Measurements from ENCODE around the gene YWHAE. TPM values are rescaled to one million over a fixed set of nuclear protein-coding genes. Genes with fewer than 3 reads are reported as not detected.
"Not testable (repeated sequence)": the region's sequence is repeated elsewhere in the genome, so short reads cannot be mapped to it uniquely, and the experiment has no call there.

The YWHAE gene
- 284 TPM for total RNA-seq

DNA sequence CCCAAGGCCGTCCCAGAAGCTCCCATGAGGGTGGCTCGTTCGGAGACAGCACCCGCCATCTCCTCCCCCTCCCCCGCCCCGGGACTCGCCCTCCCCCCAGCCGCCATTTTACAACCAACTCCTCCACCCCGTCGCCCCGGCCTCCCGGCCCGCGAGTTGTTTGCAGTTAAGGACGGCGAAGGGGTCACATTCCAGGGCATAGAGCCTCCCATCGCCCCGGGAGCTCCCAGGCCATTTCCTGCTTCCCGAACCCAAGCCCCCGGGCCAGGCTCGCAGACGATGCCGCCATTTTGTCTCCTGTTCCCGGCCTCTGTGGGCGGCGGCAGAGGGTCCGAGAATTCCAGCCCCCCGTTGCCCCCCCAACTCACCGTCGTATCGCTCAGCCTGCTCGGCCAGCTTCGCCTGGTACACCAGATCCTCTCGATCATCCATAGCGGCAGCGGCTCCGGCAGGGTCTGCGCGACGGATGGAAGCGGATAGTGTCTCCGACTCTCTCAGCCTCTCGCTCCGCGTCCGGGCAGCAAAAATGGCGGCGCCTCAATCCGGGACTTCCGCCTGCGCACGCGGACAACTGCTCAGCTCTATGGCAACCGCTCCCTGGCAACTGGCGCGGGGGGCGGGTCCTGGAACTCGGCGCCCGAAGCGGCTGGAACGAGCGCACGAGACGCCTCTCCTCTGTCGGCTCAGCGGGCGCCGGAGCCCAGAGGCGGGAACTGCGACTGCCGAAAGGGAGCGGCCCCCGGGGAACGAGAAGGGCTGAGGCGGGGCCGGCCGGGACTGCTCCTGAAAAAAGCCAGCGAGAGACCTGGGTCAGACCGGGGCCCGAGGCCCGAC lies at the start of gene YWHAE:
YWHAE (minus strand) TSS at position 544 of the 834 bp plus-strand sequence; CDS start at position 432, 112 bp downstream.
- DNase-seq, result peak; percentile 94

DNA sequence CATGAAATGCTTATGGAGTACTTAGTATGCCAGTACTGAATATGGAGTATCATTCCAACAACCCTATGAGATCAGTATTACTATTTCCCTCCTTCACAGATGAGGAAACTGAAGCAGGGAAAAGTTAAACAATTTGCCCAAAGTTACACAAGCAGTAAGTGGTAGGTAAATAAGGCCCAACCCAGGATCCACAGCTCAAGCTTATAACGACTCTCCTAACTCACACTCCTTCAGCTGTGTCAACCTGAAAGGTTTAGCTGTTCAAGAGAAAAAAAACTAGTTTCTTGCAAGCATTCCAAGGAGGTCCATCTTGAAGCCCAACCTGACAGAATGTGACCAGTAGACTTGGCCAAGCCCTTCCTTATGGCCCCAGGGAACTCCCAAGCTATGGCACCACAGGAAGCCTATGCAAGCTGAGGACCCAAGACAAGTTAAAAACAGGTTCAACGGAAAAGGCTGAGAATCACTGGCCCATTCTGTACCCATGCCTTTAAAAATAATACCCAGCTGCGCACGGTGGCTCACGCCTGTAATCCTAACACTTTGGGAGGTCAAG lies 49.5 kb upstream of the YWHAE start:
- no peak for DNase-seq

DNA sequence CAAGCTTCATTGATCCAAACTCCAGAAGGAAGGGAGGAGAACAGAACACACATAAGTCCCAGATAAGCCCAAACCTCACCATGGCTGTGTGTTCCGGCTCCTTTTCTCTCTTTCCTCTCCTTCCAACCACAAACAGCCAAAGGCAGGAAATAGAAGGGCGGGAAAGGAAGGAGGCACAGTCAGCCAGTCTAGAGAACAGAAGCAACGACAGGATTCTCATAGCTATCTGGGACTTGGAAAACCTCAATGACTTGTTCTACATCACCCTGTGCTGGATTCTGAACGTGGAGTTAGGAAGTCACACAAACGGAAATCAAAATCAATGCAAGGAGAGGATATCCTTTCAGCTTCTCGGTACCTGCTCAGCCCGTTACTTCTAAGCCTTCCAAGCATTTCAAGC lies 47.0 kb upstream of the YWHAE start:
- no peak for DNase-seq

DNA sequence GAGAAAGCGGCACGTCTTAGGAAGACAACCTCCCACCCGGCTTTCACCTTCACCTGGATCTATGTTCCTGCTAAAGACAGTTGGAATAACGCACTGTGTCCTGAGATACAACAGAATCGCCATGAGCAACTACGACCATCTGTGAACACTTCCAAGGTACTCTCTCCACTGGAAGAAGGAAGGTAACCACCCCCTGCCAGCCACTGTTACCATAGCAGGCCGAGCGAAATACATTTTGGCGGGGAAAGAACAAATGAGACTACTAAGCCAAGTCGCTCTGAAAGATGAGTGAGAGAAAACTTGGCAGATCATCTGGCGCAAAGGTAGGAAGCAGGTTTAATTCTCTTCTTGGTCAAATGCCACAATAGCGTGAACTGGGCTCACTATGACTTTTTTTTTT lies 46.2 kb upstream of the YWHAE start:
- no peak for DNase-seq

DNA sequence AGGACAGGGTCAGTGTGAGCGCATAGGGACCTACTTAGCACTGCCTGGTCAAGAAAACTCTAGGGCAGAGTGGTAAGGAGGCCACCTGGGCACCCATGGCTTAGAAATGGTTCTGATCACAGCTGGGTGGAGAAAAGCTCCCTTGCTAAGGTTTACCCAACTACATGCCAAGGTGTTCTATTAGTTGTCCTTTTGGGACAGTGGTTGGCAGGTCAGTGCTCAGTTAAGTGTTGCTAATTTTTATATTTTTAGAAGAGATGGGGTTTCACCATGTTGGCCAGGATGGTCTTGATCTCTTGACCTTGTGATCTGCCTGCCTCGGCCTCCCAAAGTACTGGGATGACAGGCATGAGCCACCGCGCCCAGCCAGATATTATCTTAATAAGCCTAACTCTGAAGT lies 45.7 kb upstream of the YWHAE start:
- DNase-seq, result not testable (repeated sequence)

DNA sequence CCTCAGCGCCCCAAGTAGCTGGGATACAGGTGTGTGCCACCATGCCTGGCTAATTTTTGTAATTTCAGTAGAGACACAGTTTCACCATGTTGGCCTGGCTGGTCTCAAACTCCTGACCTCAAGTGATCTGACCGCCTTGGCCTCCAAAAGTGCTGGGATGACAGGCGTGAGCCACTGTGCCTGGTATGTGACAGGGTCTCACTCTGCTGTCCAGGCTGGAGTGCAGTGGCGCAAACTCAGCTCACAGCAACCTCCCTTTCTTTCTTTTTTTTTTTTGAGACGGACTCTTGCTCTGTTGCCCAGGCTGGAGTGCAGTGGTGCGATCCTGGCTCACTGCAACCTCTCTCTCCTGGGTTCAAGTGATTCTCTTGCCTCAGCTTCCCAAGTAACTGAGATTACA lies 42.7 kb upstream of the YWHAE start:
- not testable (repeated sequence) for DNase-seq

DNA sequence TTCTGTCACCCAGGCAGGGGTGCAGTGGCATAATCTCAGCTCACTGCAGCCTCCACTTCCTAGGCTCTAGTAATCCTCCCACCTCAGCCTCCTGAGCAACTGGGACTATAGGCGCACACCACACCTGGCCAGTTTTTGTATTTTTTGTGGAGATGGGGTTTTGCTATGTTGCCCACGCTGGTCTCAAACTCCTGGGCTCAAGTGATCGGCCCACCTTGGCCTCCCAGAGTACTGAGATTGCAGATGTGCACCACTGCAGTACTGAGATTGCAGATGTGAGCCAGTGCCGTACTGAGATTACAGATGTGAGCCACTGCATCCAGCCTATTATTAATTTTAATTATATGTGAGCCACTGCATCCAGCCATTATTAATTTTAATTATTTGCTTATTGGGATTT lies 42.2 kb upstream of the YWHAE start:
- DNase-seq, result no peak

DNA sequence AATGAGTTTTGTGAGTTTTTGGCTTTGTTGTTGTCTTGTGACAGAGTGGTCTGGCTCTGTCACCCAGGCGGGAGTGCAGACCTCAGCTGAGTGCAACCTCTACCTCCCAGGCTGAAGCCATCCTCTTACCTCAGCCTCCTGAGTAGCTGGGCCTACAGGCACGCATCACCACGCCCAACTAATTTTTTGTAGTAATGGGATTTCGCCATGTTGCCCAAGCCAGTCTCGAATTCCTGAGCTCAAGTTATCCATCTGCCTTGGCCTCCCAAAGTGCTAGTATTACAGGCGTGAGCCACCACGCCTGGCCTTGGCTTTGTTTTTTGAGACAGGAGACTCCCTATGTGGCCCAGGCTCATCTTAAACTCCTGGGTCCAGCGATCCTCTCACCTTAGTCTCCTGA lies 40.9 kb upstream of the YWHAE start:
- no peak for DNase-seq

DNA sequence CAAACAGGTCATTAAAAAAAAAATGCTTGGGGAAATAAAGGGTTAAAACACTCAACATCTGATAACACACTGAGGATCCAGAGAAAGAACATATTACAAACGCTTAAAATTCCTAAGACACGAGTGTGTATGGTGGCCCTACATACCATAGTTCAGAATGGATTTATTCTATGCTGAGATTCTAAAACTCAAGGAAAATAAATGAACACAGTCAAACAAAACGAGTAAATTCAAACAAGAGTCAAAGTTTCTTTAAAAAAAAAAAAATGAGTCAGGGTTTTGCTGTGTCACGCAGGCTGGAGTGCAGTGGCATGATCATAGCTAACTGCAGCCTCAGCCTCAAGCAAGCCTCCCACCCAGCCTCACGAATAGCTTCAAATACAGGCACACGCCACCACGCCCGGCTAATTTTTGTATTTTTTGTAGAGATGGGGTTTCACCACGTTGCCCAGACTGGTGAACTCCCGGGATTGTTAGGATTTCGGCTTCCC lies 38.6 kb upstream of the YWHAE start:
- no peak for DNase-seq

DNA sequence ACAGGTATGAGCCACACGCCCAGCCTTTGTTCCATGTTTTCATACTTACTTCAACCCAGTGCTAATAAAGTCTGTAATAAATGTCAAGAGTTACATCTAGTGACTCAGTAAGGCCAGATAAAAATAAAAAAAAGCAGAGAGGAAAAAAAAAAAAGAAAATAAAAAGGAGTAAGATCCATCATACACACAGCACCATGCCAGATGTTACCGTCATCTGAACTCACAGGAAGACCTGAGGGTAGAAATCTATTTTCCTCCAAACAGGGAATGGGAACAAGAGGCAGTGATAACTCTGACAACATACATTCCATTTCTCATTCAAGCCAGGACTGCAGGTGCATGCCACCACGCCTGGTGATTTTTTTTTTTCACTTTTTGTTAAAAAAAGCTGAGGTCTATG lies 35.3 kb upstream of the YWHAE start:
- DNase-seq, result no peak

DNA sequence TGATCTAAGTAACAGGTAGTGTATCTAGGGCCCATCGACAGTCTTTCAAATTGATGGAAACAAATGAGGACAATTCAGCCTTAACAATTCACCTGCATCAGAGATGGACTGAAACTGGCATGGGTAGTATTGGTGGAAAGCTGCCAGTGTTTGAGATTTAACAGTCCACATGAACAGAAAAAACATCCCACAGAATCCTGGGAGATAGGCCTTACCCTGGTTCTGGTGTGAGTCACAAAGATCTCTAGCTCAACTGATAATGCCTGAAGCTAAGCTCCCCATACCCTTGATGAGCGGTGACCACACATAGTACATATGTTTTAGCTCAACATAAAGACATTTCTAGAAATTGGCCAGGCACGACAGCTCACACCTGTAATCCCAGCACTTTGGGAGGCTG lies 34.1 kb upstream of the YWHAE start:
- DNase-seq, result no peak

DNA sequence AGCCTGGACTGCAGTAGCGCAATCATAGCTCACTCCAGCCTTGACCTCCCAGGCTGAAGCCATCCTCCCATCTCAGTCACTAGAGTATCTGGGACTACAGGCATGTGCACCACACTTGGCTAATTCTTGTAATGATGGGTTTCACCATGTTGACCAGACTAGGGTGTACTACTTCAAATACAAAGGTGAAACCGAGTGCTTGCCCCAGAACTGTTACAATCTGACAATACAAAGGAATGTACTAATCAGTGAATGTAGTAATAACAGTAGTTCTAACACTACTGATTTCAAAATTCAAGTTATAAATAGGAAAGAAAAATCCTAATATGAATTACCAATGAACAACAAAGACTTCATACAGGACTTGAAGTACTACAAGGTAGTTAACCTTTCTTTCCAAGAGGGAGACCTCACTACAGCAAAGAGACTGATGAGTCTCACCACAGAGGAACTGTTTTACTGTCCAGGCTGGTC lies 31.6 kb upstream of the YWHAE start:
- no peak for DNase-seq

DNA sequence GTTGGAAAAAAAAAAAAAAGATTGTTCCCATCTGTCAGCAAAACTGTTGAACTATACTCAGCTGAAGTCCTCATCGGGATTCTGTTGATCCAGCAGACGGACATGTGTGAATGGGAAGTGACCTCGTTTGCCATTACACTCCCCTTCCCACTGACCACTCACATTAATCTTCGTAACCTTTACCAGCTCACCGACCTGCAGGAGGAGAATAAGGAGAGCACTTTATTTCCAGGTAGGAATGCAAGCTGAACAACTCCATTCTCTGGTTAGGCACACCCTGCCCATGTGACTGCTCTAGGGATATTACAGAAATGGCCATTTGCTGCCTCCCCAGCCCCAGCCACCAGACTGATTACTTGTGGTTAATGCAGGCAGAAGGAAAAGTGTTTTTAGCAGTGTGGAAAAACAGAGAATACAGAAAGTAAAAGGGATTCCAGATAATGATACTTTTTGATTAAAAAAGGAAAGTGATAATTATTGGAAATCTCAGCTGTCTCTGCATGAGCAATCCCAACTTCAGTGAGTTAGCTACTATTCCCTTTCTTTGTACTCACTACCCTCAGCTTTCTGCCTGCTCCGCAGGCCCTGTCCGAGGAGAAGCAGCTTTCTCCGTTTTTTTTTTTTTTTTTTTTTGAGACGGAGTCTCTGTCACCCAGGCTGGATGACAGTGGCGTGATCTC lies 23.6 kb upstream of the YWHAE start:
- no peak for DNase-seq

DNA sequence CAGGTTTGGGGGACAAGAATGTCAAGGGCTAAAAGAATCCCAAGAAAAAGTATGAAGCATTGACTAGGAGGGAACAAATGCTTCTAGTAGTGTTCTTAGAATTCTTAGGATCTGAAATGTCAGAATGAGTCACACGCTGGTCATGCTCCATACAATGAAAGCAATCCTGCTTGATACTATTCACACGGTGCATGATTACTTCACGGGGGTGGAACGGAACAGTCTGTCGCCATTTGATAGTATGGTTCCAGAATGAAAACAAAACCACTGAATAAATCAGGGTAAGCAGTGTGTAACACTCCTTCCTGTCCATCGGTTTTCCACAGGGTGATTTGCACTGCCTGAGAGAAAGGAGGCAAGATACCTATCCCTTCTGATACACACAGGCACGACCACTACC lies 22.9 kb upstream of the YWHAE start:
- DNase-seq, result no peak

DNA sequence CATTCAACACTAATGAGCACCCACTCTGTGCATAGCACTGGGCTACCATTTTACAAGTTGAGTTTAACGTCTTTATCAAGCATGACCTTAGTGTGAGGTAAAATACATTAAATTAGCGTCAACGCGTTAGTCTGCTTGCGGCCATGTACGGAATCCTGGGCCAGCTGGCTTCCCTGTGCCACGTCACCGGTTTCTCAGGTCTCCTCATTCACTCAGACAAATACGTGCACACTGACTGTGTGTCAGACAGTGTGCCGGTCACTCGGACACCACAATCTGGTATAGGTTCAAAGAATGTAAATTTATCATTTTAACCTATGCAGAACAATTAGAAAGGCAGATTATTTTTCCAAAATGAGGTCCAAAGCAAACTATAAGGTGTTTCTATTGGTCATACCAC lies 21.4 kb upstream of the YWHAE start:
- no peak for DNase-seq

DNA sequence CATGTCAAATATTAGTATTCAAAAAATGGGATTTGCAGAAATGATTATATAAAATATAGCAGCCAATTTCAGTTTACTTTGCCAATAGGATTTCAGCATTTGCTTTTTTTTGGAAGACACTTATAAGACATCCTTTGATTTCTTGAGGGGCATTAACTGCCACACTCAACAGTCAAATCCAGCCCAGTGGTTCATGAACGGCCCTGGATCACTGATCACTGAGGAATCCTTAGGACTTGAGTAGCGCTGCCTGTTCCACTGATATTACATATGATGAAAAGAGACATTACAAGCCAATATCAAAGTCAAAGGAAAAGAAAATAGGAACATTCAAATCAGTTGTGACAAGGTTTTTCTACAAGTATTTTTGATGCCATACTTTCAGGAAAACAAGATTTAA lies 21.0 kb upstream of the YWHAE start:
- DNase-seq, result no peak

DNA sequence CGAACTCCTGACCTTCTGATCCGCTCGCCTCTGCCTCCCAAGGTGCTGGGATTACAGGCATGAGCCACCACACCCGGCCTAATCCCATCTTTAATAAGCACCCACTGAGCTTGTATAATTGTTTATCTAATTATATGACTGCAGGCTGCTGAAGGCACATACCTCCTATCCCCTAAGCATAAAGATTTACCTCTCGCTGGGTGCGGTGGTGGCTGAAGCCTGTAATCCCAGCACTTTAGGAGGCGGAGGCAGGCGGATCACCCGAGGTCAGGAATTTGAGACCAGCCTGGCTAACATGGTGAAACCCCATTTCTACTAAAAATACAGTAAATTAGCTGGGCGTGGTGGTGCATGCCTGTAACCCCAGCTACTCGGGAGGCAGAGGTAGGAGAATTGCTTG lies 20.1 kb upstream of the YWHAE start:
- no peak for DNase-seq

DNA sequence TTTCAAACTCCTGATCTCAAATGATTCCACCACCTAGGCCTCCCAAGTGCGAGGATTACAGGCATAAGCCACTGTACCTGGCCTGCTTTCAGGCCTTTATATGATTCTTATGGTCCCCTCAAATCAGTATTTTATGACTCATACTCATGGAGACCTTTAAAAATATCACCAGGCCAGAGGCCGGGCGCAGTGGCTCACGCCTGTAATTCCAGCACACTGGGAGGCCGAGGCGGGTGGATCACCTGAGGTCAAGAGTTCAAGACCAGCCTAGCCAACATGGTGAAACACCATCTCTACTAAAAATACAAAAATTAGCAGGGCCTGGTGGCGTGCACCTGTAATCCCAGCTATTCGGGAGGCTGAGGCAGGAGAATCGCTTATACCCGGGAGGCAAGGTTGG lies 18.5 kb upstream of the YWHAE start:
- DNase-seq, result not testable (repeated sequence)

DNA sequence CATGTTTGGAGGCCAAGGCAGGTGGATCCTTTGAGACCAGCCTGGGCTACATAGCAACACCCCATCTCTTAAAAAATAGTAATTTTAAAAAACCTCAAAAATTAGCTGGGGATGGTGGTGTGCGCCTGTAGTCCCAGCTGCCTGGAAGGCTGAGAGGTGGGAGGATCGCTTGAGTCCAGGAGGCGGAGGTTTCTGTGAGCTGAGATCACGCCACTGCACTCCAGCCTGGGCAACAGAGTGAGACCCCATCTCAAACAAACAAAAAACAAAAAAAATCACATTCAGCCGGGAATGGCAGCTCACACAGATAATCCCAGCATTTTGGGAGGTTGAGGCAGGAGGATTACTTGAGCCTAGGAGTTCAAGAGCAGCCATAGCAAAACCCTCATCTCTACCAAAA lies 16.4 kb upstream of the YWHAE start:
- no peak for DNase-seq

DNA sequence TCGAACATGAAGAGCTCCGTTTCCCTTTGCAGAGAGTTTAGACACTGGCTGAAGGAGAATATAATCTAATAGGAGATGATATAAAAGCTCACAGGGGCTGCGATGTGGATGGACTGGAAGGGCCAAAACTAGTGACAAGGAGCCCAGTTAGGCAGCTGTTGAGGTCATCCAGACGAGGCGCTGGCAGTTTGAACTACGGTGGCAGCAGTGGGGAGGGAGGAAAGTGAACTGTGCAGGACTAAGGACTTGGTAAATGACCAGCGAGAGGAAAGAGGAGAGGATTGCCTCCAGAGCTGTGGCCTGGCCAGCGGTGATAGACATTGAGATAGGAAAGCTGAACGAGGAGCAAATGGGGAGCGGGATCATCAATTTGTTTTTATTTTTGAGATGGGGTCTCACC lies 14.6 kb upstream of the YWHAE start:
- DNase-seq, result no peak

DNA sequence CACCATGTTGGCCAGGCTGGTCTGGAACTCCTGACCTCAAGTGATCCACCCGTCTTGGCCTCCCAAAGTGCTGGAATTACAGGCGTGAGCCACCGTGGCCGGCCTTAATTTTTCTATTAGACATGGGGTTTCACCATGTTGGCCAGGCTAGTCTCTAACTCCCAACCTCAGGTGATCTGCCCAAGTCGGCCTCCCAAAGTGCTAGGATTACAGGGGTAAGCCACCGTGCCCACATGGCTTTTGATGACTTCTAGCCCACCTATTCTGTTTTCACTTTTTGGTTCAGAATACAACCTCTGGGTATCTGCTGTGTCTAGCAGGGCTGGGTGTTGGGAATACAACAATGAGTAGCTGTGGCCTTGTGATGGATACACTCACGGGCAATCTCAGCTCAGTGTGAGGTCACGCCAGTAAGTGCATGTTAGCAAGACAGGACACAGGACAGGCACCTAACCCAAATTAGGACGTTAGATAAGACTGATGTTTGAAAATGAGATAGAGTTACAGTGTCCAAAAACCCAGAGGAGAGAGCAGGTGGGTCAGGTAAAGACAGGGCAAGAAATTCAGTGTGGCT lies 14.1 kb upstream of the YWHAE start:
- no peak for DNase-seq

DNA sequence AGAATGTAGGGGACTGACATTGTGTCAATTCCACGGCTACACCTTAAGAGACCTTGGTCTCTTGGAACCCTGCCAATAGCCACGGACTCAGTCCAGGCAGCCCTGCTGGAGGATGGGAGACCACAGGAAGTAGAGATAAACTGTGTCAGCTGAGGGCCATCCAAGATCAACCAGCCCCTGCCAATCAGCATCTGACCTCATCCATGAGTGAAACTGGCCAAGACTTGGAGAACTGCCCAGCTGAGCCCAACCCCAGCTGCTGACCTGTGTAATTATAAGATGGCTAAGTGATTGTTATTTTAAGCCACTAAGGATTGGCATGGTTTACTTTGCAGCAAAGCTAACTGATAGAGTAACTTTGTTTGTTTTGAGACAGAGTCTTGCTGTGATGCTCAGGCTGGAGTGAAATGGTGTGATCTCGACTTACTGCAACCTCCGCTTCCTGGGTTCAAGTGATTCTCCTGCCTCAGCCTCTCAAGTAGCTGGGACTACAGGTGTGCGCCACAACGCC lies 13.3 kb upstream of the YWHAE start:
- no peak for DNase-seq
